SK-N-DZ (cell line): ENCODE measurements around the gene CACNG6.
A peak's percentile ranks its signal among the peaks of the same experiment; 100 is the strongest.
"Not testable (repeated sequence)": the region's sequence is repeated elsewhere in the genome, so short reads cannot be mapped to it uniquely, and the experiment has no call there.

Experiments used
- DNase-seq: peaks from one replicate; pipeline ENCODE4 v3.0.0-alpha.2; 2015; ENCODE audit warnings: low spot score

Gene CACNG6

DNA sequence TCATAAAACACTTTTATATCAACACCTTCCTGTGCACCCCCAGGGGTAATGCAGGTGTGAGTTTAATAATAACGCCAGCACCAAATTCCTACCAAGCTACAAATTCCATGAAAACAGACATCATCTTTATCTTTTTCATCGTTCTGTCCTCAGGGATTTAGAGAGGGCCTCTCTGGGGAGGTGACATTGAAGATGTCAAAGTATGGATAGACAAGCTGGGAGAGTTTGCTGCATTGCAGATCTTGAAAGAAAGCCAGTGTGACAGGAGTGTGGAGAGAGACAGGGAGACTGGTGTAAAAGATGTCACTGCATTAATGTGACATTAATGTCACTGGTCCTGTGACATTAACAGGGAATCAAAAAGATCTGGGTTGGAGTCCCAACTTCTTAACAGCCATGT lies 10.1 kb downstream of the CACNG6 start:
- no peak for DNase-seq

DNA sequence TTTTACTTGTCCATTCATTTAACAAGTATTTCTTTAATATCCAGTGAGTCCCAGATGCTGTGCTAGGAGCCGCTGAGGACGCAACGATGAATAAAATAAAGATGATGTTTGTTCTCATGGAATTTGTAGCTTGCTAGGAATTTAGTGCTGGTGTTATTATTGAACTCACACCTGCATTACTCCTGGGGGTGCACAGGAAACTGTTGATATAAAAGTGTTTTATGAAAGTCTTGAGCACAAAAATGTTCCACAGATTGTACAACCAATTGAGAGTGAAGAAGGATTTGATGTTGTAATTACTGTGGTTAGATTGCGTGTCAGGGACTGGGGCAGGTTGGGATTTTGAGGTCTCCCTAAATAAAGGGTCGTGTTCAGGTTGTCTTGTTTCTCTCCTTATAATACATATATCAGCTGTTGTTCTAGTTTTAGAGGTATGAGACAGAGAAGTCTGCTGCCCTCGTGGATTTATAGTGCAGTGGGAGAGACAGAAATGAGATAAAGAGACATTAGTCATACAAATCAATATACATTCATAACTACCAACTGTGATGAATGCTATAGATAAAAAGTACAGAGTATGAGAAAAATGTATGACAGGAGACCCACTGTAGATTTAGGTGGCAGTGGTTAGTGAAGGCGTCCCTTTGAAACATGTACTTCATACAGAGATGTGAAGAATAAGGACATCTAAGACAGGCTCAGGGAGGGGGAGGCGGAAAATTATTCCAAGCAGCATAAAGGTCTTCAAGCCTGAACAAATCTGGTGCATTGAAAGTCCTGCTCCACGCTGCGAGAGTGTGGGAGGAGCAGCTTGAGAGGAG lies 11.3 kb downstream of the CACNG6 start:
- no peak for DNase-seq

DNA sequence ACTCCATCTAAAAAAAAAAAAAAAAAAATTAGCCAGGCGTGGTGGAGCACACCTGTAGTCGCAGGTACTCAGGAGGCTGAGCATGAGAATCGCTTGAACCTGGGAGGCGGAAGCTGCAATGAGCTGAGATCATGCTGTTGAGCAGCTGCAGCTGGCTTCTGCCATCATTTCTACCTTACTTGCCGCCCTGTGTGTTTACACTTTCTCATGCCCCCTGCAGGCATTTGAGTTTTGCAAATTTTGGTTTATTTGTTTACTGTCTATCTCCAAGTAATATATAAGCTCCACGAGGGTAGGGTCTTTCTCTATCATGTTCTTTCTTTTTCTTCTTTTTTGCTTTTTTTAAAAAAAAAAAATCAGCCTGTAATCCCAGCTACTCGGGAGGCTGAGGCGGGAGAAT lies 18.0 kb downstream of the CACNG6 start:
- no peak for DNase-seq

- DNase-seq: no peak
These were observed 19.0 kb downstream of the CACNG6 start for GRCh38 chr19:54010474-54010873.

DNA sequence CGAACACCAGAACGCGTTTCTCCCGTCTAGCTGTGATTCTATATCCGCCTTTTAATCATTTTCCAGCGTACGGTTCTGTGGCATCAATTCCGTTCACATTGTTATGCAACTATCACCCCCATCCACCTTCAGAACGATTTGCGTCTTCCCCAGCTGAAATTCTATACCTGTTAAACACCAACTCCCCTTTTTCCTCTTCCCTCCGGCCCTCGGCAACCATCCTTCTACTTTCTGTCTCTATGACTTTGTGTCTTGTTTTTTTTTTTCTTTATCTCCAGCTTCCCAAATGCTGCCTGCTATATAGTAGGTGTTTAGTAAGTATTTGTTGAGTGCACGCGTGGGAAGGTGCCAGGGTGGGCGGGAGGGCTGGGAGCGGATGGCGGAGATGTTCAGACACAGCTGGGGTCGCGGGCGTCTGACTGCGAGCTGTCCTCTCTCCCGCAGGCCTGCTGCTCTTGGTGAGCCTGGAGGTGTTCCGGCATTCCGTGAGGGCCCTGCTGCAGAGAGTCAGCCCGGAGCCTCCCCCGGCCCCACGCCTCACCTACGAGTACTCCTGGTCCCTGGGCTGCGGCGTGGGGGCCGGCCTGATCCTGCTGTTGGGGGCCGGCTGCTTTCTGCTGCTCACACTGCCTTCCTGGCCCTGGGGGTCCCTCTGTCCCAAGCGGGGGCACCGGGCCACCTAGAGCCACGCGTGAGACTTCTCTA lies 20.2 kb downstream of the CACNG6 start:
- no peak for DNase-seq

GRCh38 chr19:54013866-54014265 lies 22.4 kb downstream of the CACNG6 start:
- no peak for DNase-seq

GRCh38 chr19:54014920-54015560 lies 23.6 kb downstream of the CACNG6 start:
- DNase-seq: no peak

DNA sequence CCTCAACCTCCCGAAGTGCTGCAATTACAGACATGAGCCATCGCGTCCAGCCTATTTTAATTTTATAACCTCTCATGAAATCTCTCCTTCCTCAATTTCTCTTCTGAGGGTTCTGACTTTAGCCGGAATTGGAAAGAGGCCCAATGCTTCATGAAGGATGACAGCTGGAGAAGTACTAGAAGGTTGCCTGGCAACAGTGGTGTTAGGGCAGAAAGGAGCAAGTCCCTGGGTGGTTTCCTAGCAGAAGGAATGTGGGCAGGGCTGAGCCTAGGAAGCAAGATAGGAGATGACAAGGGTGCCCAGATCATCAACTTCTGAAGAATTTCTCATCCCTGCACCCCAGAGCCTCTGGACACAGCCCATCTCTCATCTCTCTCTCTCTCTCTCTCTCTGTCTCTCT lies 25.8 kb downstream of the CACNG6 start:
- DNase-seq: no peak

- DNase-seq: no peak
These were observed 29.9 kb downstream of the CACNG6 start for GRCh38 chr19:54021363-54021762.

- DNase-seq: no peak
These were observed 30.5 kb downstream of the CACNG6 start for GRCh38 chr19:54021932-54022331.

- no peak for DNase-seq
These were observed 31.8 kb downstream of the CACNG6 start for GRCh38 chr19:54023191-54023590.

DNA sequence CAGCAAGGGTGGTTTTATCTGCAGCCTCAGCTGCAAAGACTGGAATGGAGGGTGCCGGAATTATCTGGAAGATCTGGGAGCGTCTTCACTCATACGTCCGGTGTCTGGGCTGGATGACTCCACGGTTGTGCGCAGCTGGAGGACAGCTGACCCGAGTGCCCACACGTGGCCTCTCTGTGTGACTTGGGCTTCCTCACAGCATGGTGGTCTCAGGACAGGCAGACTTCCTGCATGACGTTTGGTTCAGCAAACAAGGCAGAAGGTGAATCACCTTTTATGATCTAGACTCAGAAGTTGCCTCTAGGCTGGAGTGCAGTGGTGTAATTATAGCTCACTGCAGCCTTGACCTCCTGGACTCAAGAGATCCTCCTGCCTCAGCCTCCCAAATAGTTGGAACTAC lies 33.2 kb downstream of the CACNG6 start:
- no peak for DNase-seq

- no peak for DNase-seq
These were observed 35.2 kb downstream of the CACNG6 start for GRCh38 chr19:54026656-54027055.

DNA sequence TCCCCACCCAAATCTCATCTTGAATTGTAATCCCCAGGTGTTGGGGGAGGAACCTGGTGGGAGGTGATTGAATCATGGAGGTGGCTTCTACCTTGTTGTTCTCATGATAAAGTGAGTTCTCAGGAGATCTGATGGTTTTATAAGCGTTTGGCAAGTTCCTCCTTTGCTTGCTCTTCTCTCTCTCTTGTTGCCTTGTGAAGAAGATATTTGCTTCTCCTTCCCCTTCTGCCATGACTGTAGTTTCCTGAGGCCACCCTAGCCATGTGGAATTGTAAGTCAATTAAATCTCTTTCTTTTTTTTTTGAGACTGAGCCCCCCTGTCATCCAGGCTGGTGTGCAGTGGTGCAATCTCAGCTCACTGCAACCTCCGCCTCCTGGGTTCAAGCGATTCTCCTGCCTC lies 37.9 kb downstream of the CACNG6 start:
- no peak for DNase-seq

- peak; percentile 50 for DNase-seq
These were observed 38.6 kb downstream of the CACNG6 start for GRCh38 chr19:54029930-54030490.

DNA sequence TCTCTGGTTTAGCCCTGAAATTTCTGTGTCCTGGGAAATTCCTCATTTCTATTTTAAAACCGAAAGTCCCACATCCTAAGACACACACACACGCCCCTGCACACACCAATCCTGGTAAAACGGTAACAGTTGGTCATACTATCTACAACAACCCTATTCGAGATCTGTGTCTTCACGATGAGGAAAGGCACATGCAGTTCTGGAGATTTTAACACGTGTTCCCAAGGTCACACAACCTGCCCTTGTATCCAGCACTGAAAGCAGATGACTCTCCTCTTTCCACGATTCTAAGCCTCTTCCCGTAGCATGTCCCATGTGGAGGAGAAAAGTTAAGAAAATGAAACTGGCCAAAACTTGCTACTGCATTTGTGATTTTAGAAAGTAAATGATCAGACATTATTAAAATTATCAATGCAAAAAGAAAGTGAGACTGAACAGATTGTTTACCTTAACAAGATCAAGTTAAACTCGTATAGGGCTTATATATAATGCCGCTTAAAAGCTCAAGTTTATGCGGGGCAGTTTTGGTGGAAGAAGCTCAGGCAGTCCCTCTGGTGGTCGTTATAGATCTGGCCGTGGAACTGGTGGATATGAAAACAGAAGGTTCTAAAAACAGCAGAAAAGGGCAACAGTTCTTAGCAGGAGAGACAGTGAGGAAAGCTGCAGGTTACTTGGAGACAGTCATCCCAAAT lies 39.6 kb downstream of the CACNG6 start:
- DNase-seq: no peak

GRCh38 chr19:54035215-54036178 lies 44.1 kb downstream of the CACNG6 start:
- no peak for DNase-seq

GRCh38 chr19:54036542-54036941 lies 45.1 kb downstream of the CACNG6 start:
- DNase-seq: not testable (repeated sequence)

DNA sequence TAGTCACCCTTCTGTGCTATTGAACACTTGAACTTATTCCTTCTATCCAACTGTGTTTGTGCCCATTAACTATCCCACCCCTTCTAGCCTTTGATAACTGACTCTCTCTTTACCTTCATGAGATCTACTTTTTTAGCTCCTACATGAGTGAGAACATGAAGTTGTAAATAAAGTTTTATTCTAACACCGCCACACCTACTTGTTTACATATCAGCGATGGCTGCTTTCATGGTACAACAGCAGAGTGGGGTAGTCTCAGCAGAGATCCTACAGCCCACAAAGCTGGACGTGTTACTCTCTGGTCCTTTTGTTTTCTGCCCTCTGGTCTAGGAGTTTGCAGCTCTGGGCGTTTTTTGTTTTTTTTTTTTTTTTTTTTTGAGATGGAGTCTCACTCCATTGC lies 48.6 kb downstream of the CACNG6 start:
- no peak for DNase-seq

GRCh38 chr19:54041969-54042606 lies 50.7 kb downstream of the CACNG6 start:
- DNase-seq: no peak
